Stimulated activated CD4-positive, alpha-beta T cell treated with anti-CD3 and anti-CD28 coated beads, Interleukin-12 subunit alpha, Interleukin-12 subunit beta, amount 100 ng/mL, for 48 hours (primary cell): Measurements from ENCODE around the gene DMD.

Source experiments
- DNase-seq, 3 donors: peaks; one replicate each; pipeline ENCODE4 v3.0.0-alpha.2; 2020; ENCODE audit warnings: low read depth in 2 of 3, low spot score in 1 of 3

DMD gene

GRCh38 chrX:31153475-31154047, 2057.8 kb downstream of the DMD start:
- no peak for DNase-seq

GRCh38 chrX:31147175-31147574, 2064.2 kb downstream of the DMD start:
- no peak for DNase-seq

- no peak for DNase-seq
Measured at GRCh38 chrX:31139961-31140360, 2071.4 kb downstream of the DMD start.

GRCh38 chrX:31138124-31138523, 2073.2 kb downstream of the DMD start:
- no peak for DNase-seq

GRCh38 chrX:31136144-31136611, 2075.2 kb downstream of the DMD start:
- DNase-seq: no peak

- no peak for DNase-seq
Measured at GRCh38 chrX:31132821-31133241, 2078.5 kb downstream of the DMD start.

GRCh38 chrX:31130457-31131220, 2080.7 kb downstream of the DMD start:
- DNase-seq: no peak

GRCh38 chrX:31128855-31129254, 2082.5 kb downstream of the DMD start:
- no peak for DNase-seq

GRCh38 chrX:31127716-31128115, 2083.6 kb downstream of the DMD start:
- DNase-seq: no peak

GRCh38 chrX:31126205-31126604, 2085.1 kb downstream of the DMD start:
- DNase-seq: no peak

- no peak for DNase-seq
Measured at GRCh38 chrX:31124536-31124935, 2086.8 kb downstream of the DMD start.

GRCh38 chrX:31123335-31123734, 2088.0 kb downstream of the DMD start:
- DNase-seq: no peak

- DNase-seq: no peak
Measured at GRCh38 chrX:31117266-31117665, 2094.1 kb downstream of the DMD start.

- DNase-seq: no peak
Measured at GRCh38 chrX:31115398-31115797, 2096.0 kb downstream of the DMD start.

GRCh38 chrX:31114858-31115257, 2096.5 kb downstream of the DMD start:
- DNase-seq: no peak

GRCh38 chrX:31112226-31112999, 2098.9 kb downstream of the DMD start:
- no peak for DNase-seq

GRCh38 chrX:31110657-31111056, 2100.7 kb downstream of the DMD start:
- no peak for DNase-seq

- peak in 2 of 3 donors; percentile 8 to 16 for DNase-seq
Measured at GRCh38 chrX:31099536-31100090, 2111.7 kb downstream of the DMD start.

GRCh38 chrX:31098079-31098478, 2113.3 kb downstream of the DMD start:
- no peak for DNase-seq

GRCh38 chrX:31093639-31093975, 2117.7 kb downstream of the DMD start:
- DNase-seq: no peak

GRCh38 chrX:31092970-31093638, 2118.2 kb downstream of the DMD start:
- no peak for DNase-seq
